ENCODE measurements around the gene ST3GAL5.

GRCh38 chr2:85790499-85791188 lies 98.1 kb downstream of the ST3GAL5 start:
- TF ChIP-seq CTCF (conservative IDR thresholded peaks at IDR 0.05) (no peak), EZH2 (IDR thresholded peaks at IDR 0.05; ENCODE audit: low read depth) (no peak)
